Activated CD4-positive, alpha-beta T cell treated with anti-CD3 and anti-CD28 coated beads, Interleukin-2, amount 50 U/mL, for 48 hours (primary cell): Measurements from ENCODE around the gene R3HDM1.
"Not testable (repeated sequence)": the region's sequence is repeated elsewhere in the genome, so short reads cannot be mapped to it uniquely, and the experiment has no call there.

Experiments
- DNase-seq, 2 experiments: peaks; one replicate each; pipeline ENCODE4 v3.0.0-alpha.2; 2020

Gene R3HDM1

GRCh38 chr2:135647836-135648579 lies 116.7 kb downstream of the R3HDM1 start:
- no peak for DNase-seq

GRCh38 chr2:135650721-135651120 lies 119.4 kb downstream of the R3HDM1 start:
- DNase-seq: no peak

GRCh38 chr2:135651717-135652116 lies 120.4 kb downstream of the R3HDM1 start:
- DNase-seq: no peak

DNA sequence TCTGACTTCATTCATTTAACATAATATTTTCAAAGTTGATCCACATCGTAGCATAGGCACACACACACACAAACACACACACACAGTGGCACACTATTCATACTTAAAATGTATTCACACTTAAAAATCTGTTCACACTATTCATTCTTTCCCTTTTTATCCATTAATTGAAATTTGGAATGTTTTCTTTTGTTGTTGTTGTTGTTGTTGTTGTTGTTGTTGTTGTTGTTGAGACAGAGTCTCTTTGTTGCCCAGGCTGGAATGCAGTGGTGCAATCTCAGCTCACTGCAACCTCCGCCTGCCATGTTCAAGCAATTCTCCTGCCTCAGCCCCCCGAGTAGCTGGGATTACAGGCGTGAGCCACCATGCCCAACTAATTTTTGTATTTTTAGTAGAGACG lies 123.0 kb downstream of the R3HDM1 start:
- not testable (repeated sequence) for DNase-seq

GRCh38 chr2:135657806-135658582 lies 126.7 kb downstream of the R3HDM1 start:
- DNase-seq: peak; percentile 16 to 44

- no peak for DNase-seq
Measured at GRCh38 chr2:135662088-135662487, 130.8 kb downstream of the R3HDM1 start.

DNA sequence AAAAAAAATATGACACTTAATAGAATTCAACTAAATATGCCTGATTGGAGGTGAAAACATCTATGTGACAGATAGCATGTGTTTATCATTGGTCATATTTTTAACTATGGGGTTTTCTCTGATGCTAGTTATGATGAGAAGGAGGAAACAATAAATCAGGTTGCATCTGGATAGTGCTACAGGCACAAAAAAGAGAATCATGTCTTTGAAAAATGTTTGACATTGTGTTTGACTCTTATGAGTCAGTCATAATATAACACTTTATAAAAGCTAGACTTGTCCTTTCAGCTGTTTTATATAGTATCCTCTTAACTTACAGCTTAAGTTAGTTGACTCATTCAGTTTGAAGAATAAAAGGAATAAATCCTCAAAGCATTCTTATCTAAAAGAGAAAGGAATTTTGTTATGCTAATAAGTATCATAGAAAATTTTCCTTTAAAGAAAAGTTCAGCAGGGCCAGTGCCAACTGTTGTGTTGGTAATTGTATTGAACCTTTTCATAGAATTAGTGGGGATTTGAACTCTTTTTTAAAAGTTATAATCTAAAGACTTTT lies 131.9 kb downstream of the R3HDM1 start:
- no peak for DNase-seq

DNA sequence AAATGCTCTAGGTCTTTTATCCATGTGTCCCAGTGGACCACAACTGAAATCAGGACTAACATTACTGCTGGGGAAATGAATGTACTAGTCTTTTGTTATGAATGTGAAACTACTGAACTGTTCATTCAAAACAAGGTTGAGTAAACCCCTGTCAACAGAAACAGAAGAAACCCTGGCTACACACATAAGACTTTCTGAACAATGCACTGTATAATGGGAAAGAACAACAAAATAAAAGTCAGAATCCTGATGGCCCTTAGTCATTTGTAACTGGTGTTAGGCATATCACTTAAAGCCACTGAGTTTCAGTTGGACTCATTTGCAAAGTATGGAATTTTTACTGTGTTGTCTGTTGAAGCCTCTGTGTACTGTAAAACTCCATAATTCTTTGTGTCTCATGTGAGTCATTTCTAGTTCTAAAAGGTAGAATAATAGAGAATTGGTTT lies 133.4 kb downstream of the R3HDM1 start:
- DNase-seq: no peak

DNA sequence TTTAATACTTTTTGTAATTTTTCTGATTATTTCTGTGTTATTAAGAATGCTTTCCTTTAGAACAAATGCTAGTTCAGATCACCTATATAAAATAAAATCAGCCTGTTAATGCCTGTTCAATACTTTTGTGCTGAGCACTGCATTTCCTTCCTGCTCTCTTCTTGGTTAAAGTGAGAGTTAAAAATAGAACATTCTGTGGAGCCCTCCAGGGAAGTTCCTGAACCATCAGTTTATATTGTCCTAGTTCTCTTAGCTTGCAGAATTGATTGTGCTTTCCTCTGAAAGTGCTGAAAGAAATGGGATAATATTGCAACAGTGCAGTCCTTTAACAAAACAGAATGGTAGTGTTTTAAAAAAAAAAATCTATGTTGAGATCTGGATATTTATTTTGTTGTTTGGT lies 135.8 kb downstream of the R3HDM1 start:
- no peak for DNase-seq

DNA sequence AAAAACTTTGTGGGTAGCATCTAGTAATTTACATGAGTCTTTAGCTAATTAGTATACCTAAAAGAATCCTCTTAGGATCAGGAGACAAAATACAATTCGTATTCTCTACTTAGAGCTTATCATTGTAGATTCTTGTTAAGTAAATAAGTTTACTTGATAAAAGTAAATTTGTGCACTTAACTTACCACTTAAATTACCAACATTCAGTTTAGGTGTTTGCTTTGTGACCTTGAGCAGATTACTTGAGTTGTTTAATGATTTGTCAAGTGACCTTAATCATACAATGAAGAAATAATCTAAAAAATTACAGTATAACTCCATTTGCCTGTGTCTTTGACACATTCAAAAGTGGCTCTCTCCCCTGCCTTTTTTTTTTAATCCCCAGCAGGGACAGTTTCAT lies 143.2 kb downstream of the R3HDM1 start:
- no peak for DNase-seq

GRCh38 chr2:135676031-135676430 lies 144.7 kb downstream of the R3HDM1 start:
- no peak for DNase-seq

DNA sequence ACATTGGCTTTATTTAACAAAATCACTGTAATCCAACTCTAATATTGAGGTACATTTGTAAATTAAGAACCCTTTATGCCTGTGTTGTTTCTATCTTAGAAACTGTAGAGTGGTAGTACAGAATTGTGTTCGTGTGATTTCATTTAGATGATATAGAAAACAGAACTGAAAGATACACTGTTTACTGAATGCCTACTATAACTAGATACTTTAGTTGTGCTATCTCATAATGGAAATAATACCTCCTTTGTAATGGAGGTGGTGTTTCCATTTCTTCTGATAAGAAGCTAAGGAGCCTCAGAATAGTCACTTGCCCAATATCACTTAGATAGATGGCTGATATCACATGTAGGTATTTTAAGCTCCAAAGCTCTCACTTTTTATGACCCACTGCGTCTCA lies 147.8 kb downstream of the R3HDM1 start:
- no peak for DNase-seq

- DNase-seq: no peak
Measured at GRCh38 chr2:135685361-135685760, 154.1 kb downstream of the R3HDM1 start.

DNA sequence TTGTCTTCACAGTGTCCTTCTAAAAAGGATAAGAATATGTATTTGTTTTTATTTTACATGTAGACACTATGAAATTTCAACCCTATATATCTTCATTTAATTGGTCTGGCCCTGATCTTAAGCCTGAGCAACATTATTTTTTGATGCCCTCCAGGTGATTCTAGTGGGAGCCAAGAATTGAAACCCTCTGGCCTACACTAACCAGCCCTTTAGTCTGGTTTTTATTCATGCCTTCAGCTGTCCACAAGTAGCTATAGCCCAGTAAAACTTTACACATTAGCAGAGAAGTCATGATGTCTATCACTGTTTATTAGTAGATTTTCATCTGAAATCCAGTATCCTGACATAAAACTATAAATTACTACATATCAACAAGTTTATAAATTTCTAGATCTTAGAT lies 157.7 kb downstream of the R3HDM1 start:
- DNase-seq: no peak

DNA sequence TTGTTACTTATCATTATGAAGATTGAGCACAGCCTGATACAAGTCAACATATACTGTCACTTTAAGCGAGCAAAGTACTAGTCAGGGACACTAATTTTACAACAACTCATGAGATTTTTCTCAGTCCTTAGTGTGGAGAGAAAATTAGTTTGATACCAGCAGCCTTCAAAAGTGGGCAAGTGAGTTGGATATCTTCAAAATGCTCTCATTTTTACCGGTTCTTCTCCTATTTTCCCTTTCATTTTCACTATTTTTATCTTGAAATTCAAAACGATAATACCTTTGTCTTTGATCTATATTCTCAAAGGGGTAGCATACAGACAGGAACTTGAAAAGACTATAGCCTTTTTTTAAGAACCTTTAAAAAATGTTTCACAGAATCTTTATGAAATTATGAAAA lies 158.4 kb downstream of the R3HDM1 start:
- DNase-seq: no peak

DNA sequence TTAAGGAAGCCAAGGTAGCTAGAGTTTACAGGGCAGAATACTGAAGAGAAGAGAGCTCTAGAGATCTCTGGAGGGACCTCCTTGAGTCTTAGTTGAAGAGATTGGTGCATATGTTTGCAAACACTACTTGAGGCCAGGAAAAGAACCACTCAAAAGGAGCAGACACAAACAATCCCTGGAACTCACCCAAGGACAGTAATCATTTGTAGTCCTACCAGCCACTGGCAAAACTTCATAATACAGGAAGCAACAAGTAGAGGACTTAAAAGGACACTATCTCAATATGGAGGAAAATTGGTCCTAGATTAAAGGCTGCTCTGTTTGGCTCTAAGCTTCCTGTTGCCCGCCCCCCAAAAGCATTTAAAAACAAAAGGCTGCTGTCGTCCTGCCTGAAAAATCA lies 163.4 kb downstream of the R3HDM1 start:
- no peak for DNase-seq

DNA sequence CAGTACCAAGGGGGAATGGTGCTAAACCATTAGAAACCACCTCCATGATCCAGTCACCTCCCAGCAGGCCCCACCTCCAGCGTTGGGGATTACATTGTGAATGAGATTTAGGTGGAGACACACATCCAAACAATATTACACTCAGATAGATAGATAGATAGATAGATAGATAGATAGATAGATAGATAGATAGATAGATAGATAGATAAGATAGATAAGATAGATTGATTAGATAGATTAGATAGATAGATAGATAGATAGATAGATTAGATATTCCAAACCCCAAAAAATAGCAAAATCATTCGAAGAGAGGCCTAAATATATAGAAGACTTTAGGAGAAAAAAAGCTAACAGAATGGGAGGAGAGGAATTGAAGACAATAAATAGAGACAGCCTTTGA lies 167.6 kb downstream of the R3HDM1 start:
- DNase-seq: no peak

- DNase-seq: no peak
Measured at GRCh38 chr2:135701442-135701841, 170.2 kb downstream of the R3HDM1 start.

GRCh38 chr2:135703300-135703699 lies 172.0 kb downstream of the R3HDM1 start:
- no peak for DNase-seq

- not testable (repeated sequence) for DNase-seq
Measured at GRCh38 chr2:135704075-135704474, 172.8 kb downstream of the R3HDM1 start.

DNA sequence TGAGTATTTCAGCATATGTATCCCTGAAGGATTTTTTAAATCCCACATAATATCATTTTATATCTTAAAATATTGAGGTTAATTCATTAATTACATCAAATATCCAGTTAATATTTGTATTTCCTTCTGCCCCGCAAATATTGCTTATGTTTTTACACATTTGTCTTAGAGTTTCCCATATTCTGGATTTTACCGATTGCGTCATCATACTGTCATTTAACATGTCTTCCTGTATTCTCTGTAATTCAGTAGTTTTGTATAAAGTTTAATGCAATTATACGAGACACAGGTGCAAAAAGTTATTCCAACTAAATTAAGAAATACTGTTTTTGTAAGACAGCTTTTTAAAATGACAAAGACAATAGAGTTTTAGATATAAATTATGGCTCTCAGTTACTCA lies 176.9 kb downstream of the R3HDM1 start:
- no peak for DNase-seq

- DNase-seq: peak; percentile 72 to 78
Measured at GRCh38 chr2:135709992-135710391, 178.7 kb downstream of the R3HDM1 start.

GRCh38 chr2:135715086-135715485 lies 183.8 kb downstream of the R3HDM1 start:
- DNase-seq: not testable (repeated sequence)
